BJ (cell line): Measurements from ENCODE around the gene ZNF423. TPM values are rescaled to one million over a fixed set of nuclear protein-coding genes. Genes with fewer than 3 reads are reported as not detected.

Experiments used
- CTCF ChIA-PET: fragments of 350-600 bp; formaldehyde crosslinking; extraction: SDS; loops from one replicate; lab custom pipeline; 2021; ENCODE audit warnings: antibody characterized with exemption, inconsistent platforms; lab: Yijun Ruan, JAX
- POLR2A ChIA-PET: fragments of 300-600 bp; sonication (Branson Sonifier 250); formaldehyde crosslinking; extraction: SDS; loops from one replicate; lab custom pipeline; 2021; ENCODE audit warnings: antibody characterized with exemption; lab: Charles Lee
- DNase-seq: peaks from one replicate; pipeline ENCODE4 v3.0.0-alpha.2; 2011; ENCODE audit warnings: low read depth
- H3K27me3 ChIP-seq: 2 replicates; pipeline ENCODE4 v1.6.0; 2011; ENCODE audit warnings: low read length; ENCODE audit not compliant: control insufficient read depth, insufficient read depth
- H3K36me3 ChIP-seq: 2 replicates; pipeline ENCODE4 v1.5.1; 2011; ENCODE audit warnings: low read length; ENCODE audit not compliant: control insufficient read depth, insufficient read depth
- H3K4me3 ChIP-seq: 2 replicates; pipeline ENCODE4 v1.5.1; 2011; ENCODE audit warnings: low read depth, mild to moderate bottlenecking, control low read depth, low read length
- polyA plus RNA-seq: library from polyadenylated mRNA; depleted of rRNA; stranded (reverse); fragments of >200 nt; gene quantifications from 2 replicates; pipeline ENCODE4 v1.2.3, GENCODE V29; 2011
- TF ChIP-seq, protein P1 (sequence below): IDR thresholded peaks from 2 replicates; pipeline ENCODE4 v1.5.1; 2011; ENCODE audit warnings: low read depth, mild to moderate bottlenecking, control low read depth, inconsistent platforms, low read length, moderate library complexity; ENCODE audit not compliant: insufficient read depth

ZNF423 gene
- polyA plus RNA-seq, 1 experiment, result 0.22 TPM

DNA sequence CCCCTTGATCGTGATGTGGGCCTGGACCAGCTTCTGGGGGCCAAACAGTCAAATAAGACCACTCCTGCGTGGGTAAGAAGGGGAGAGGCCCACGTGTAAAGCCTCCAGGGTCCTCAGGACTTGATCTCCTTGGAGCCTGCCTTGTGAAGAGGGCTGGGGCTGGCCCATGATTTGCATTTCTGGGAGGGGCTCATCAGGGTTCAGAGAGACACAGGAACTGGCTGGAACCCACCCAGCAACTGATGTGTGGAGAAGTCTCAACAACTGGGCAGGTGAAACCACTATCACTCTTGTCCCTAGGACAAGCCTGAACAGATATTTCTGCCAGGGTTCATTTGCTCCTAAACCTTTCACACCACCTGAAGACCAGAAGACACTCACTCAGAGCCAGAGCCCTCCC lies 214.7 kb downstream of the ZNF423 start:
- Histone ChIP-seq H3K27me3 (no peaks in the 10 kb centered on the region), H3K36me3 (no peaks in the 10 kb centered on the region), H3K4me3 (no peak overlapping the region)
- DNase-seq, result no peak
- TF ChIP-seq, protein P1, sequence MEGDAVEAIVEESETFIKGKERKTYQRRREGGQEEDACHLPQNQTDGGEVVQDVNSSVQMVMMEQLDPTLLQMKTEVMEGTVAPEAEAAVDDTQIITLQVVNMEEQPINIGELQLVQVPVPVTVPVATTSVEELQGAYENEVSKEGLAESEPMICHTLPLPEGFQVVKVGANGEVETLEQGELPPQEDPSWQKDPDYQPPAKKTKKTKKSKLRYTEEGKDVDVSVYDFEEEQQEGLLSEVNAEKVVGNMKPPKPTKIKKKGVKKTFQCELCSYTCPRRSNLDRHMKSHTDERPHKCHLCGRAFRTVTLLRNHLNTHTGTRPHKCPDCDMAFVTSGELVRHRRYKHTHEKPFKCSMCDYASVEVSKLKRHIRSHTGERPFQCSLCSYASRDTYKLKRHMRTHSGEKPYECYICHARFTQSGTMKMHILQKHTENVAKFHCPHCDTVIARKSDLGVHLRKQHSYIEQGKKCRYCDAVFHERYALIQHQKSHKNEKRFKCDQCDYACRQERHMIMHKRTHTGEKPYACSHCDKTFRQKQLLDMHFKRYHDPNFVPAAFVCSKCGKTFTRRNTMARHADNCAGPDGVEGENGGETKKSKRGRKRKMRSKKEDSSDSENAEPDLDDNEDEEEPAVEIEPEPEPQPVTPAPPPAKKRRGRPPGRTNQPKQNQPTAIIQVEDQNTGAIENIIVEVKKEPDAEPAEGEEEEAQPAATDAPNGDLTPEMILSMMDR, result no peak
- POLR2A ChIA-PET, result no interaction called here
- CTCF ChIA-PET, result interaction anchor here (1.0 to 1.5 kb wide), 2 partner anchors 9 to 217 kb away, joined by 3 to 5 read pairs; no protein-coding TSS in a partner anchor

DNA sequence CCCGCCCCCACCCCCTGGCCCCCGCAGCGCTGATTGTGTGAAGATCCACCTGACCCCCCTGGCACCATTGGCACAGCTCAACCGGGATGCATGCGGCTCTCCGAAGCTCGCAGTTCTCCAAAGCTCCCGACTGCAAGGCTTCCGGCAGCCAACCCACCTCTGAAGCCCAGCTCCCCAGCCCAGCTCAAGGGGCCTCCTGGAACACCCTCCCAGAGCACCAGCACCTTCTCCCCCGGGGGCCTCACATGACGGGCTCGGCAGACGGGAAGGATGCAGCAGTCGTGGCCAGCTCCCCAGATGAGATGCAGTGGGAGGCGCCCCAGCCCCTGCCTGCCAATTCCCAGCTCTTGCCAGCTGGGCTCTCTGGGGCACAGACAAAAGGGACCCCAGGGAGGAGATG lies 215.3 kb downstream of the ZNF423 start:
- H3K27me3 ChIP-seq, result no peaks in the 10 kb centered on the region
- CTCF ChIA-PET, result interaction anchor here (1.0 to 1.5 kb wide), 3 partner anchors 9 to 235 kb away, joined by 3 to 5 read pairs (median 3); no protein-coding TSS in a partner anchor
- no peak overlapping the region for H3K4me3 ChIP-seq
- POLR2A ChIA-PET, result no interaction called here
- DNase-seq, result no peak
- TF ChIP-seq, protein P1, result no peak
- H3K36me3 ChIP-seq, result no peaks in the 10 kb centered on the region

DNA sequence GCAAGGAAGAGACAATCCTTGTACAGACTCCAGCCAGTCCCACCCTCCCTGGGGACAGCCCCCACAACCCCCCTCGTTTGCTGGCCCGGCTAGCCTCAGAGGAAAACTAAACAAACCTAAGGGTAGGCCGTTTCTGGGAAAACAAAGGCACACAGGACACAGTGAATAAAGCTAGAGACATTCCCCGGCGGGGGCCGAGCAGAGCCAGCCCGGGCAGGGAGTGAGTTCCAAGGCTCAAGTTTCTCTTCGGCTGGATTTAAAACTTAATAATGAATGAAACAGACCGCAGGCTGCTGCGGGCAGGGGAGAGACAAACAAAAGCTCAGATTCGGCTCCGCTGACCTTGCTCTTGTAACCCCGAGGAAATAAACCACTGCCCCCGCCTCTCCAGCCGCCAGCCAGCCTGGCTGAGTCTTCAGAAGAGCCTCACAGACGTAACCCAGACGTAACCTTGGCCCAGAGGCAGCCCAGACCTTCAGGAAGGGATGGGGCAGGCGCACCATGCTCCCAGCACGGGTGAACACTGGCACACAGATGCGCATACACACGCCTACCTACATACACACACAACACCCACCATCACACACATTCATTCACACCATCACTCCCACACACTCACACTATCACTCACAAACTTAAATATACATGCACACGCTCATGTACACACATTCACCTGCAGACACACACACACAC lies 216.0 kb downstream of the ZNF423 start:
- H3K4me3 ChIP-seq, result no peak overlapping the region
- H3K36me3 ChIP-seq, result no peaks in the 10 kb centered on the region
- POLR2A ChIA-PET, result interaction anchor here (0.6 kb wide), 1 partner anchor 1257 kb away, joined by 4 read pairs; no protein-coding TSS in a partner anchor
- DNase-seq, result no peak
- no peaks in the 10 kb centered on the region for H3K27me3 ChIP-seq
- TF ChIP-seq, protein P1, result no peak
- CTCF ChIA-PET, result interaction anchor here (0.7 to 1.3 kb wide), 6 partner anchors 8 to 234 kb away, joined by 3 to 4 read pairs (median 3); no protein-coding TSS in a partner anchor

DNA sequence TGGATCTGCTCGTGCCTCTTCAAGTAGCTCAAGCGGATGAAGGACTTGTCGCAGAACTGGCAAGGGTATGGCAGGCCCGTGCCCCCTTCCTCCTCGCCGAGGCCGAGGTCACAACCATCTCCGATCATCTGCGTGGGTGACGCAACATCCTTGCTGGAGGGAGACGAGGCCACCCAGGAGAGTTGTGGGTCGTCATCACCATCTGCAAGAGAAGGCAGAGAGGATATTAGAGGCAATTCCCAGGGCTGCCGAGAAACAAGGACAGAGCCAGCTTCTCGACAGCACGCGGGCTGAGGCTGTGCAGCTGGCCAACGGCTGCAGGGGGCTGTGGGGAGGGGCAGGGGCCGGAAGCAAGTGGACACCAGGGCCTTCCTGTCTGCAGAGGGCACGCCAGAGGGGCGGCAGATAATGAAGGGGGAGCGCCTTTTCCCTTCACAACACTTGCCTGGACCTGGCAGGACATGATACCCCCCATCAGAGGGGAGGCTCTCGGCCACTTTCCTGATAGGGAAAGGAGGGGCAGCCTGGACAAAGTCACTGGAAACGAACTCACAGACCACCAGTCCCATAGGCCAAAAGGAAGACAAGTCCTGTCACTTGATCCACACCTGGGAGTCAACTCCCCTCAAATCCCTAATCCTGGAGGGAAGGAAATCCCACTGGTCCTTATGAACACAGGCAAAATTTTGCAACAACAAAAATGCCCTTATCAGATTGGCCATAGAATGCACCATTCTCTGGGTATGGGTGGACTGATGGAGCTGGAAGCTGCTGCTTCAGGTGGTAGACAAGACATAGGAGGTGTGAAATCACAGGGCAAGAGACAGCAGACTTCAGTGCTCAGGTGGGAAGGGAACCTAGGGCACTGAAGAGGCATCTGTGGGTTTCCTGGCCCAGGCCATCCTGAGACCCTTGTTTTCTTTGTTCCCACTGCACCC lies 217.0 kb downstream of the ZNF423 start:
- H3K4me3 ChIP-seq, result no peak overlapping the region
- TF ChIP-seq, protein P1, result no peak
- ChIA-PET CTCF (interaction anchor here (0.7 to 1.7 kb wide), 6 partner anchors 7 to 667 kb away, joined by 3 to 4 read pairs (median 3); no protein-coding TSS in a partner anchor), POLR2A (no interaction called here)
- DNase-seq, result no peak
- no peaks in the 10 kb centered on the region for H3K36me3 ChIP-seq
- H3K27me3 ChIP-seq, result no peaks in the 10 kb centered on the region
